H1 (cell line): ENCODE measurements around the gene SVOPL. TPM values are rescaled to one million over a fixed set of nuclear protein-coding genes. Genes with fewer than 3 reads are reported as not detected.

Experiments used
- CTCF ChIA-PET: fragments of 300-600 bp; sonication (Branson Sonifier 250); formaldehyde crosslinking; loops from one replicate; lab custom pipeline; 2021; ENCODE audit not compliant: partially characterized antibody; lab: Charles Lee
- POLR2A ChIA-PET: fragments of 300-600 bp; sonication (Branson Sonifier 250); formaldehyde crosslinking; loops from one replicate; lab custom pipeline; 2021; ENCODE audit warnings: inconsistent platforms; ENCODE audit not compliant: partially characterized antibody; lab: Charles Lee
- DNase-seq, 2 experiments: peaks; one replicate each; pipeline versions ENCODE4 v3.0.0 to v3.0.0-alpha.2; 2010 to 2022; ENCODE audit warnings: low spot score in 2 of 2, low read depth in 1 of 2, mixed read lengths in 1 of 2
- FAIRE-seq: peaks from 2 replicates; lab custom pipeline; 2011; peaks lifted over from hg19 to GRCh38; lab: Jason Lieb, UNC
- H2AFZ ChIP-seq: 2 replicates; pipeline ENCODE4 v1.8.1; 2012; ENCODE audit warnings: low read length, inconsistent platforms
- H2AK5ac ChIP-seq: 2 replicates; pipeline ENCODE4 v1.6.1; 2013; ENCODE audit warnings: low read depth, low read length
- H2BK120ac ChIP-seq: replicated peaks from 2 replicates; pipeline ENCODE3; 2013; ENCODE audit warnings: low read depth, low read length, inconsistent platforms
- H2BK12ac ChIP-seq: 2 replicates; pipeline ENCODE4 v1.6.1; 2013; ENCODE audit warnings: low read depth, low read length
- H2BK15ac ChIP-seq: 2 replicates; pipeline ENCODE4 v1.6.1; 2013; ENCODE audit warnings: low read length
- H2BK20ac ChIP-seq: 2 replicates; pipeline ENCODE4 v1.6.1; 2013; ENCODE audit warnings: low read length
- H2BK5ac ChIP-seq: 2 replicates; pipeline ENCODE4 v1.6.1; 2013; ENCODE audit warnings: low read depth, low read length
- H3K14ac ChIP-seq: 2 replicates; pipeline ENCODE4 v1.6.1; 2013; ENCODE audit warnings: inconsistent platforms; ENCODE audit not compliant: insufficient read length
- H3K18ac ChIP-seq: 2 replicates; pipeline ENCODE4 v1.6.1; 2013; ENCODE audit warnings: low read length; ENCODE audit errors: extremely low read depth
- H3K23ac ChIP-seq: 2 replicates; pipeline ENCODE4 v1.6.1; 2013; ENCODE audit warnings: inconsistent platforms; ENCODE audit not compliant: insufficient read length
- H3K23me2 ChIP-seq: 2 replicates; pipeline ENCODE4 v1.6.1; 2013; ENCODE audit warnings: low read depth, low read length
- H3K27ac ChIP-seq: 2 replicates; pipeline ENCODE4 v1.6.1; 2011; ENCODE audit warnings: low read depth, low read length, inconsistent platforms
- H3K27me3 ChIP-seq, 4 experiments: replicated peaks in 1 of 4; 1 replicate in 1 of 4; 2 replicates in 3 of 4; pipeline versions ENCODE4 v1.6.1 to v1.8.1; 2011 to 2013; ENCODE audit warnings: low read length in 3 of 4, mild to moderate bottlenecking in 3 of 4, inconsistent platforms in 2 of 4, mixed read lengths in 2 of 4, moderate library complexity in 1 of 4; ENCODE audit not compliant: control insufficient read depth in 3 of 4, insufficient read depth in 3 of 4; ENCODE audit errors: extremely low read depth in 1 of 4
- H3K36me3 ChIP-seq, 4 experiments: 2 replicates each; pipeline versions ENCODE4 v1.6.1 to v1.8.1; 2011 to 2013; ENCODE audit warnings: mild to moderate bottlenecking in 4 of 4, low read length in 3 of 4, moderate library complexity in 2 of 4, control low read depth in 1 of 4, inconsistent platforms in 1 of 4; ENCODE audit not compliant: insufficient read depth in 4 of 4, control insufficient read depth in 2 of 4
- H3K4ac ChIP-seq: replicated peaks from 2 replicates; pipeline ENCODE3; 2013; ENCODE audit warnings: low read length, low read depth, mixed read lengths, inconsistent platforms; ENCODE audit not compliant: insufficient read length
- H3K4me1 ChIP-seq, 4 experiments: replicated peaks in 1 of 4; 1 replicate in 1 of 4; 2 replicates in 3 of 4; pipeline versions ENCODE4 v1.6.1 to v1.8.1; 2011 to 2013; ENCODE audit warnings: low read length in 3 of 4, inconsistent platforms in 2 of 4, mixed read lengths in 1 of 4; ENCODE audit not compliant: insufficient read depth in 4 of 4, control insufficient read depth in 3 of 4
- H3K4me2 ChIP-seq, 2 experiments: 2 replicates each; pipeline versions ENCODE4 v1.6.1 to v1.8.1; 2011 to 2013; ENCODE audit warnings: low read depth in 2 of 2, low read length in 2 of 2, control low read depth in 1 of 2, inconsistent platforms in 1 of 2, mild to moderate bottlenecking in 1 of 2; ENCODE audit not compliant: insufficient read depth in 1 of 2
- H3K4me3 ChIP-seq, 4 experiments: fragments of 200-600, 300-600 bp in 1 of 4; sonication (generic), shearing (Covaris generic), sonication (Bioruptor Twin) in 1 of 4; 2 replicates each; pipeline versions ENCODE4 v1.5.1 to v1.8.1; 2011 to 2016; ENCODE audit warnings: low read length in 4 of 4, low read depth in 3 of 4, control low read depth in 2 of 4, inconsistent platforms in 2 of 4, mild to moderate bottlenecking in 2 of 4, mixed read lengths in 1 of 4, moderate library complexity in 1 of 4; ENCODE audit not compliant: insufficient read depth in 2 of 4; ENCODE audit errors: extremely low read depth in 1 of 4
- H3K56ac ChIP-seq: replicated peaks from 2 replicates; pipeline ENCODE3; 2013; ENCODE audit warnings: low read depth, mild to moderate bottlenecking, mixed read lengths, low read length, inconsistent platforms; ENCODE audit not compliant: insufficient read length
- H3K79me1 ChIP-seq: 2 replicates; pipeline ENCODE4 v1.6.1; 2013; ENCODE audit warnings: low read depth, low read length, control low read depth
- H3K79me2 ChIP-seq, 2 experiments: 2 replicates each; pipeline versions ENCODE4 v1.6.1 to v1.8.1; 2012 to 2013; ENCODE audit warnings: low read length in 2 of 2, mild to moderate bottlenecking in 2 of 2, inconsistent platforms in 1 of 2; ENCODE audit not compliant: insufficient read depth in 2 of 2, control insufficient read depth in 1 of 2
- H3K9ac ChIP-seq, 4 experiments: replicated peaks in 1 of 4; 1 replicate in 1 of 4; 2 replicates in 3 of 4; pipeline versions ENCODE4 v1.6.1 to v1.8.1; 2011 to 2013; ENCODE audit warnings: low read depth in 3 of 4, low read length in 3 of 4, control low read depth in 2 of 4, mild to moderate bottlenecking in 2 of 4, moderate library complexity in 2 of 4, inconsistent platforms in 1 of 4; ENCODE audit errors: extremely low read depth in 1 of 4
- H3K9me3 ChIP-seq, 2 experiments: 2 replicates each; pipeline versions ENCODE4 v1.6.1 to v1.8.1; 2012 to 2013; ENCODE audit warnings: mild to moderate bottlenecking in 2 of 2, moderate library complexity in 2 of 2, control low read depth in 1 of 2, inconsistent platforms in 1 of 2, low read depth in 1 of 2, low read length in 1 of 2, mixed read lengths in 1 of 2; ENCODE audit not compliant: insufficient read depth in 2 of 2
- H4K20me1 ChIP-seq, 2 experiments: replicated peaks in 1 of 2; 2 replicates each; pipeline versions ENCODE3 to v1.8.1; 2011 to 2013; ENCODE audit warnings: inconsistent platforms in 2 of 2, low read length in 2 of 2, mild to moderate bottlenecking in 1 of 2; ENCODE audit not compliant: insufficient read depth in 2 of 2, control insufficient read depth in 1 of 2
- H4K5ac ChIP-seq: 2 replicates; pipeline ENCODE4 v1.6.1; 2013; ENCODE audit warnings: low read length, low read depth, mixed read lengths, inconsistent platforms; ENCODE audit not compliant: insufficient read length
- H4K8ac ChIP-seq: 2 replicates; pipeline ENCODE4 v1.8.0; 2013; ENCODE audit warnings: mild to moderate bottlenecking, moderate library complexity, low read length, inconsistent platforms; ENCODE audit not compliant: insufficient read depth; ENCODE audit errors: extremely low read depth
- H4K91ac ChIP-seq: replicated peaks from 2 replicates; pipeline ENCODE3; 2013; ENCODE audit warnings: low read length, mixed read lengths, inconsistent platforms; ENCODE audit not compliant: insufficient read length
- CHD1 ChIP-seq: IDR thresholded peaks from 2 replicates; pipeline ENCODE4 v1.6.1; 2012; ENCODE audit warnings: low read depth, low read length, improper control_type of control experiment
- HDAC6 ChIP-seq: IDR thresholded peaks from one replicate; pipeline ENCODE4 v1.7.1; 2012; ENCODE audit warnings: low read depth, mild to moderate bottlenecking, inconsistent platforms, low read length, moderate library complexity
- NANOG ChIP-seq: IDR thresholded peaks from 2 replicates; pipeline ENCODE4 v1.6.1; 2011; ENCODE audit warnings: low read length, low read depth, mild to moderate bottlenecking, inconsistent platforms; ENCODE audit not compliant: insufficient read depth, poor library complexity, severe bottlenecking
- RXRA ChIP-seq: IDR thresholded peaks from 2 replicates; pipeline ENCODE4 v1.6.1; 2011; ENCODE audit warnings: low read depth, mild to moderate bottlenecking, low read length, moderate library complexity; ENCODE audit not compliant: insufficient read depth
- SAP30 ChIP-seq: fragments of 300-600 bp; sonication (generic); IDR thresholded peaks from 2 replicates; pipeline ENCODE4 v1.7.1; 2012; ENCODE audit warnings: low read length, moderate library complexity, mild to moderate bottlenecking, inconsistent platforms; ENCODE audit not compliant: insufficient read depth, insufficient replicate concordance
- SIN3A ChIP-seq, 2 experiments: IDR thresholded peaks in 1 of 2; conservative IDR thresholded peaks in 1 of 2; 2 replicates each; pipeline ENCODE4 v1.6.1; 2011 to 2012; ENCODE audit warnings: low read length in 2 of 2, improper control_type of control experiment in 1 of 2, low read depth in 1 of 2, mild to moderate bottlenecking in 1 of 2
- SIX5 ChIP-seq: IDR thresholded peaks from 2 replicates; pipeline ENCODE4 v1.6.1; 2011; ENCODE audit warnings: mild to moderate bottlenecking, low read depth, low read length
- SP4 ChIP-seq: IDR thresholded peaks from 2 replicates; pipeline ENCODE4 v1.6.1; 2012; ENCODE audit warnings: low read length, inconsistent platforms
- TEAD4 ChIP-seq: IDR thresholded peaks from 2 replicates; pipeline ENCODE4 v1.6.1; 2012; ENCODE audit warnings: low read depth, low read length, inconsistent platforms, mixed read lengths
- ZNF274 ChIP-seq: IDR thresholded peaks from 2 replicates; pipeline ENCODE4 v1.7.0; 2012; ENCODE audit warnings: low read length, borderline replicate concordance; ENCODE audit errors: extremely low read depth
- WGBS, 2 experiments: shearing (Covaris generic) in 1 of 2; methylation state at CpG; one replicate each; pipeline versions ENCODE4 v1.1.6 to v1.1.7; 2013 to 2015; ENCODE audit warnings: low lambda C conversion rate in 2 of 2, mixed read lengths in 2 of 2, inconsistent platforms in 1 of 2, low coverage in 1 of 2, missing lambda C conversion rate in 1 of 2; ENCODE audit not compliant: insufficient replicate concordance in 2 of 2, insufficient coverage in 1 of 2, insufficient read length in 1 of 2; ENCODE audit errors: extremely low coverage in 1 of 2, missing lambda C conversion rate in 1 of 2; 5-methylcytosine and 5-hydroxymethylcytosine counted together
- polyA plus RNA-seq, 7 experiments: library from polyadenylated mRNA; depleted of rRNA in 3 of 7; stranded (reverse) in 5 of 7; unstranded in 2 of 7; fragments of >200 nt in 5 of 7; fragments of 200-250 nt in 2 of 7; gene quantifications; 1 replicate in 5 of 7; 2 replicates in 1 of 7; 4 replicates in 1 of 7; pipeline versions ENCODE4 v1.2.1 to v1.2.3, GENCODE V29; 2011 to 2013; ENCODE audit warnings: missing spikeins in 2 of 7, mixed read lengths in 2 of 7
- total RNA-seq: library from RNA; stranded (reverse); fragmentation: NEBNext Ultra II Directional; extraction: Animal tissue kit (Norgen Biotek cat#: 25700); gene quantifications from 2 replicates; pipeline ENCODE4 v1.2.1, GENCODE V29; 2021
- TF ChIP-seq, protein P1 (sequence below): IDR thresholded peaks from 2 replicates; pipeline ENCODE4 v1.6.1; 2011; ENCODE audit warnings: low read depth, mild to moderate bottlenecking, low read length; ENCODE audit not compliant: insufficient read depth

Gene SVOPL
- total and polyA plus RNA-seq, 2 of the 8 experiments (the other 6 are each of a cell fraction or from before 2014, with no cell fraction given): 1.1 to 1.4 TPM

DNA sequence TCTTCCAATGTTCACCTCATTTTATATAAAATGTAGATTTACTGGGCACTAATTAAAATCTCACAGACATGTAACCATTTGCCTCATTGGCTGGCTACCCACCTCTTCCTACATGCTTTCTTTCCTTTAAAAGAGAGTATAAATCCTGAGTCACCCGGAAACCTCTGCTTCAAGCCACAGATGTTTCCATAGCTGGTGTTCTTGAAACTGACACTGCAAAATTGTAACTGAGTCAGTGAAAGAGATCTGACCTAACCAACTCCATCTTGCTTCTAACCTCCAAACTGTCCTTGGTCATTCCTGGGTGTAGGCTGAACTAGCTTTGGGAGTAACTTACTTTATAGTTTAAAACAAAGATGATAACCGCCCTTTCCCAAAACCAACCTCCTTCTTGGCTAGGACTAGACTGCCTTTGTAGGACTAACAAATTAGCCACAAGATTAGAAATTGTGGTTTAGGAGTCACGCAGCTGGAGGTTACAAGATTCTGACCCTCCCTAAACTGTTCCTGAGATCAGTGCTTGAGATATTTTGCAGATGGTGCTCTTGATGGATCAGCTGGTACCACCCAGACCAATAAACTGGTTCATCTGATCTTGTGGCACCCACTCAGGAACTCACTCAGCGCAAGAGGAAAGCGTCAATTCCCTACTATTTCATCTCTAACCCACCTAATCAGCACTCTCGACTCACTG is 33.5 kb downstream of the SVOPL start:
- CTCF ChIA-PET: interaction anchor here (0.8 to 2.1 kb wide), 6 partner anchors 8 to 71 kb away, joined by 3 to 9 read pairs (median 3); no protein-coding TSS in a partner anchor
- no peak for FAIRE-seq
- TF ChIP-seq SAP30 (no peak), NANOG (no peak), CHD1 (no peak), RXRA (no peak), TEAD4 (no peak), SP4 (no peak), HDAC6 (no peak), ZNF274 (no peak), SIX5 (no peak), SIN3A (conservative IDR thresholded peaks at IDR 0.05 in 1 of 2, IDR thresholded peaks at IDR 0.05 in 1 of 2; ENCODE audit: low read depth in 1 of 2, low read length in 2 of 2) (no peak)
- TF ChIP-seq, protein P1, sequence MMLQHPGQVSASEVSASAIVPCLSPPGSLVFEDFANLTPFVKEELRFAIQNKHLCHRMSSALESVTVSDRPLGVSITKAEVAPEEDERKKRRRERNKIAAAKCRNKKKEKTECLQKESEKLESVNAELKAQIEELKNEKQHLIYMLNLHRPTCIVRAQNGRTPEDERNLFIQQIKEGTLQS: no peak

More for the DNA sequence above, 33.5 kb downstream of the SVOPL start:
- H4K8ac ChIP-seq: no peak overlapping the region
- no peak for DNase-seq
- POLR2A ChIA-PET: no interaction called here
- no peaks in the 10 kb centered on the region for H3K79me2 ChIP-seq
- 78% methylated on average over 6 of the region's 6 CpGs; no CpG with 5 or more reads in 1 of the 2 experiments for WGBS, 2 experiments
- H3K4ac ChIP-seq: no peak overlapping the region
- H4K5ac ChIP-seq: no peak overlapping the region
- no peak overlapping the region for H3K14ac ChIP-seq
- H2BK20ac ChIP-seq: peak overlapping the region; percentile 72; the same call in 1 of the 2 replicates
- H3K9ac ChIP-seq: no peak overlapping the region
- H3K9me3 ChIP-seq: peaks cover 0 to 4% of the 10 kb centered on the region in 2 experiments; a peak in 1 of 4 replicates
- H2BK5ac ChIP-seq: peak overlapping the region; percentile 89; the same call in 1 of the 2 replicates
- H3K4me2 ChIP-seq: peak overlapping the region; percentile 35 to 45; a peak in 3 of 4 replicates
- H2BK12ac ChIP-seq: peak overlapping the region; percentile 40; the same call in 1 of the 2 replicates
- peak overlapping the region; percentile 93; the same call in 1 of the 2 replicates for H2BK15ac ChIP-seq
- H2AK5ac ChIP-seq: 0 out of 2 replicates have a peak overlapping the region, but pooled peaks have one; percentile 84
- no peaks in the 10 kb centered on the region for H4K20me1 ChIP-seq
- no peak overlapping the region; the same call in 1 of the 2 replicates for H3K18ac ChIP-seq
- no peak overlapping the region for H4K91ac ChIP-seq
- no peaks in the 10 kb centered on the region; the same call in 1 of the 2 replicates for H3K23me2 ChIP-seq
- no peak overlapping the region for H3K56ac ChIP-seq
- no peaks in the 10 kb centered on the region for H3K79me1 ChIP-seq
- no peak overlapping the region for H3K23ac ChIP-seq
- no peak overlapping the region for H3K27ac ChIP-seq
- H3K27me3 ChIP-seq: no peaks in the 10 kb centered on the region
- peaks cover 7 to 32% (median 19%) of the 10 kb centered on the region in 4 experiments for H3K4me1 ChIP-seq
- H3K4me3 ChIP-seq: peak overlapping the region in 1 of 4 experiments; percentile 30; a peak in 1 of 8 replicates
- no peaks in the 10 kb centered on the region for H3K36me3 ChIP-seq
- H2BK120ac ChIP-seq: no peak overlapping the region
- H2AFZ ChIP-seq: no peak overlapping the region
